ENCODE data around the gene STK39.

The STK39 gene

DNA sequence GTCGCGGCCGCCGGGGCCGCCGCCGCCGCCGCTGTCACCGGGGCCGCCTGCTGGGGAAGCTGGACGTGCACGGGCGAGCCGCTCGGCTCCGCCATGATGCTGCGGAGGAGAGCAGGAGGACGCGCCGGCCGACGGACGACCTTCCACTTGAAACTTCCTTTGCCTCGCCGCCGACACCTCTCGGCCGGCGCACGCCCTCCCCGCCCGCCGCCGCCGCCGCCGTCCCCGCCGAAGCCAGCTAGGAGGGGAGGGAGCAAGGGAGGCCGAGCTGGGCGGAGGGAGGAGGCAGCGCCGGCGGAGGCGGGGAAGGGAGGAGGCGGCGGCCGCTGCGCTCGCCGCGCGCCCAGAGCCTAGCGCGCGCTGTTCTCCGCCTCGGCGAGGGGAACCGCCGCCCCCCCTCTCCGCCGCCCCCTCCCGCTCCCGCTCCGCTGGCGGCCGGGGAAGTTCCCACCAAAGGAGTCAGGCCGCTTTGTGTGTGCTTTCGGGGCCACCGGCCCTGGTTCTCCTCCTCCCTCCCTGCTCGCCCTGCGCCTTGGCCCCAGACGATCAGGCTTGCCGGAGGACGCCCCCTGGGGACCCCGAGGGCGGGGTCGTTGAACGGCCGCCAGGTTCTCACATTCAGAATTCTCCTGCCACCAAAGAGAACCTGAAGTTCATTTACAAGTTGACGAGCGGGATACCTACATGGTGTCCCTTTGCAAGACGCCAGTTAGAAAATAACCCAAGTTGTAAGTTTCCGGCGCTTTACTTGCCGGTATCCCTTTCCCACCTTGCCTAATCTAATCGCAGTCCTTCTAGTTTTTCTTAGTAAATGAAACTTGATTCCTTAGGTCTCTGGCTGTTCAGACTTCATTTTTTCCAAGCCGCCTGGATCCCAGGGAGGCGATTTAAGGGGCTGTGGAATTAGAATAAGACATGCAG, at the start of gene STK39:
Gene STK39, minus strand, starts transcription at position 255 of the 921 bp plus-strand sequence. Its CDS starts 160 bp downstream, at position 95.
- TF ChIP-seq, protein P1, sequence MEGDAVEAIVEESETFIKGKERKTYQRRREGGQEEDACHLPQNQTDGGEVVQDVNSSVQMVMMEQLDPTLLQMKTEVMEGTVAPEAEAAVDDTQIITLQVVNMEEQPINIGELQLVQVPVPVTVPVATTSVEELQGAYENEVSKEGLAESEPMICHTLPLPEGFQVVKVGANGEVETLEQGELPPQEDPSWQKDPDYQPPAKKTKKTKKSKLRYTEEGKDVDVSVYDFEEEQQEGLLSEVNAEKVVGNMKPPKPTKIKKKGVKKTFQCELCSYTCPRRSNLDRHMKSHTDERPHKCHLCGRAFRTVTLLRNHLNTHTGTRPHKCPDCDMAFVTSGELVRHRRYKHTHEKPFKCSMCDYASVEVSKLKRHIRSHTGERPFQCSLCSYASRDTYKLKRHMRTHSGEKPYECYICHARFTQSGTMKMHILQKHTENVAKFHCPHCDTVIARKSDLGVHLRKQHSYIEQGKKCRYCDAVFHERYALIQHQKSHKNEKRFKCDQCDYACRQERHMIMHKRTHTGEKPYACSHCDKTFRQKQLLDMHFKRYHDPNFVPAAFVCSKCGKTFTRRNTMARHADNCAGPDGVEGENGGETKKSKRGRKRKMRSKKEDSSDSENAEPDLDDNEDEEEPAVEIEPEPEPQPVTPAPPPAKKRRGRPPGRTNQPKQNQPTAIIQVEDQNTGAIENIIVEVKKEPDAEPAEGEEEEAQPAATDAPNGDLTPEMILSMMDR (IDR thresholded peaks at IDR 0.05; ENCODE audit: low read depth, low read length) = peak; percentile 32; the same call in 1 of the 2 replicates

DNA sequence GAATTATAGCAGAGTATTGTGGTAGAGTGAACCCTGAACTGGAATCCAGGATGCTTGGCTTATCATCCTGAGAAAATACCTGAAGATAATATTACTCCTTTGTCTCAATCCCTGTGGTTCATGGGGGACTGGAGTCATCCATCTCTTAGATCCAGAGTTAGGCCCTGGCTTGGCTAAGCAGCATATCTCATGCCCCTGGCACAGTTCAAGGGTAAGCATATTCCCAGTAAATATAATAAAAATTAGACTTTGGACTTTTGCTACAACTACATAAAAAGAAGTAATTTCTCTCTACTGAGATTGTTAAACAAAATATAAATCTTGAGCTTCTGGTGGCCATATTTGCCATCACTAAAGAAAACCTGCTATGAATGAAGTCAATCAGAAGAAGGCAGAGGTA, 47.7 kb upstream of the STK39 start:
- H3K4me3 ChIP-seq (ENCODE audit: low read depth, low read length) = no peak overlapping the region
- TF ChIP-seq, protein P1 (IDR thresholded peaks at IDR 0.05; ENCODE audit: low read depth, low read length) = no peak
- no peak overlapping the region for H3K27ac ChIP-seq
- H3K27me3 ChIP-seq (ENCODE audit: insufficient read depth, low read depth, severe bottlenecking) = no peaks in the 10 kb centered on the region
- H3K9me3 ChIP-seq (ENCODE audit: severe bottlenecking) = no peaks in the 10 kb centered on the region
- no peaks in the 10 kb centered on the region for H3K36me3 ChIP-seq
- DNase-seq = no peak

More for the DNA sequence above, at the start of gene STK39:
- no peaks in the 10 kb centered on the region for H3K9me3 ChIP-seq (ENCODE audit: severe bottlenecking)
- no peaks in the 10 kb centered on the region for H3K27me3 ChIP-seq (ENCODE audit: insufficient read depth, low read depth, severe bottlenecking)
- H3K36me3 ChIP-seq = no peaks in the 10 kb centered on the region
- peak within 1 kb of the TSS; percentile 74 for H3K4me3 ChIP-seq (ENCODE audit: low read depth, low read length)
- peak within 1 kb of the TSS; percentile 87 for H3K27ac ChIP-seq
- DNase-seq = peak; percentile 82

DNA sequence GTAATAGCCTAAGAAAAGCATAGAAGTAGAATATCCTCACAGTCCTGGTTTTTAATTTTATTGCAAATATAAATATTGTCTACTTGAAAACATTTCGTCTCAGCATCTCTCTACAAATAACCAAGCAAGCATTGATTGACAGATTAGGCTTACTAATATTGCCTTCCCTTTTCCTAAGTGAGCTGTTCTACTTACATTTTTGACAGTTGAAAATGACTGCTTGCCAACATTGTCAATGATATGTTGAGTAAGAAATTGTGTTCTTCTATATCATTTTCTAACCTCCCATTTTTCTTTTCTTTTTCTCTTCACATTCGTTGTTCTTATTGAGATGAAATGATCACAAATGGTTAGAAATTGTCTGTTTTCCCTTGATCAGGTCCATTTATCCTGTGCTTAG, 47.0 kb upstream of the STK39 start:
- Histone ChIP-seq H3K36me3 (no peaks in the 10 kb centered on the region), H3K27me3 (ENCODE audit: insufficient read depth, low read depth, severe bottlenecking) (no peaks in the 10 kb centered on the region)
- TF ChIP-seq, protein P1 (IDR thresholded peaks at IDR 0.05; ENCODE audit: low read depth, low read length) = no peak

DNA sequence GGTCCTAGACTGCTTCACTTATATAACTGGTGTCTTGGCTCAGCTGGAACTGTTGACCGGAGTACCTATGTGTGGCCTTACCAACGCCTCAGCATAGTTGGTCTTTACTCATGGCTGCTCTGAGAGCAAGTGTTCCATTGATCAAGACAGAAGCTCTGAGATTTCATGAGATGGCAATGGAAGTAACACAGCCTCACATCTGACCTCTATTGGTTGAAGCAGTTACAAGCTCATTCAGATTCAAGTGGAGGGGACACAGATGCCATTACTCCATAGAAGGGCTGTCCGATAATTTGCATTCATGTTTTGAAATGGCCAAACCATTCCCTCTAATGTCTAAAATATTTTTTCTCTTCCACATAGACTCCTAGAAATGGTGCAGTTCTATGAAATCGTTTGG, 46.4 kb upstream of the STK39 start:
- Histone ChIP-seq H3K27ac (no peak overlapping the region), H3K36me3 (no peaks in the 10 kb centered on the region), H3K9me3 (ENCODE audit: severe bottlenecking) (no peaks in the 10 kb centered on the region), H3K4me3 (ENCODE audit: low read depth, low read length) (no peak overlapping the region), H3K27me3 (ENCODE audit: insufficient read depth, low read depth, severe bottlenecking) (no peaks in the 10 kb centered on the region)
- TF ChIP-seq, protein P1 (IDR thresholded peaks at IDR 0.05; ENCODE audit: low read depth, low read length) = peak; percentile 21; the same call in 1 of the 2 replicates
- no peak for DNase-seq

More for the DNA sequence above, 47.0 kb upstream of the STK39 start:
- no peak for DNase-seq
- no peak overlapping the region for H3K4me3 ChIP-seq (ENCODE audit: low read depth, low read length)
- no peaks in the 10 kb centered on the region for H3K9me3 ChIP-seq (ENCODE audit: severe bottlenecking)
- no peak overlapping the region for H3K27ac ChIP-seq

DNA sequence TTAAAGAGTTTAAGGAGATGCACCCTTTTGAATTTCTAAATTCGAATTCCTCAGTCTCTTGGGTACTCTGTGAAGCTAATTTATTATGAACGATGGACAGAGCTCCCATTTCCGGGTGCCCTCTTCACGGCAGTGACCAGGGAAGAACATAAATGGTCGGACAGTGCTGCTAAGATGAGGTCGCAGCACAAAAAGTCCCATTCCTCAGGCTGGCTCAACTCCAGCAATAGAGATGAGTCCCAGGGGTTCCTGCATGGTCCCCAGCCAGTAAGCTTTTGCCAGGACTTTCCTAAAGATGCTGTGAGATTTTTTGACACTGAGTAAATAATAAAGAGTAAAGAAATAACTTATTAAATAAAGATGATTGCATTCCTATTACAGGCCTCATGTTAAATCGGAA, 43.0 kb upstream of the STK39 start:
- TF ChIP-seq, protein P1 (IDR thresholded peaks at IDR 0.05; ENCODE audit: low read depth, low read length) = no peak
- H3K27me3 ChIP-seq (ENCODE audit: insufficient read depth, low read depth, severe bottlenecking) = no peaks in the 10 kb centered on the region
- H3K27ac ChIP-seq = no peak overlapping the region
- no peaks in the 10 kb centered on the region for H3K9me3 ChIP-seq (ENCODE audit: severe bottlenecking)
- DNase-seq = no peak
- no peak overlapping the region for H3K4me3 ChIP-seq (ENCODE audit: low read depth, low read length)
- no peaks in the 10 kb centered on the region for H3K36me3 ChIP-seq

Data from WERI-Rb-1 (cell line).